ENCODE measurements around the gene KIAA1958.
"Not testable (repeated sequence)": the region's sequence is repeated elsewhere in the genome, so short reads cannot be mapped to it uniquely, and the experiment has no call there.

KIAA1958 gene

GRCh38 chr9:112556497-112557442 is 70.1 kb downstream of the KIAA1958 start:
- no peak for DNase-seq

- DNase-seq, result no peak
Observed at GRCh38 chr9:112558476-112558875, 71.8 kb downstream of the KIAA1958 start.

- no peak for DNase-seq
Observed at GRCh38 chr9:112558978-112559377, 72.4 kb downstream of the KIAA1958 start.

- no peak for DNase-seq
Observed at GRCh38 chr9:112559629-112560413, 73.2 kb downstream of the KIAA1958 start.

- no peak for DNase-seq
Observed at GRCh38 chr9:112562235-112562958, 75.8 kb downstream of the KIAA1958 start.

GRCh38 chr9:112569186-112569585 is 82.6 kb downstream of the KIAA1958 start:
- DNase-seq, result no peak

GRCh38 chr9:112570671-112571167 is 84.1 kb downstream of the KIAA1958 start:
- no peak for DNase-seq

GRCh38 chr9:112571624-112572355 is 85.2 kb downstream of the KIAA1958 start:
- no peak for DNase-seq

GRCh38 chr9:112572416-112572815 is 85.8 kb downstream of the KIAA1958 start:
- DNase-seq, result no peak

- no peak for DNase-seq
Observed at GRCh38 chr9:112574008-112574407, 87.4 kb downstream of the KIAA1958 start.

GRCh38 chr9:112575107-112575506 is 88.5 kb downstream of the KIAA1958 start:
- DNase-seq, result no peak

GRCh38 chr9:112581469-112582176 is 95.0 kb downstream of the KIAA1958 start:
- no peak for DNase-seq

GRCh38 chr9:112582371-112583262 is 96.0 kb downstream of the KIAA1958 start:
- DNase-seq, result no peak

- no peak for DNase-seq
Observed at GRCh38 chr9:112586599-112587155, 100.0 kb downstream of the KIAA1958 start.

GRCh38 chr9:112591875-112592274 is 105.2 kb downstream of the KIAA1958 start:
- DNase-seq, result not testable (repeated sequence)

- DNase-seq, result no peak
Observed at GRCh38 chr9:112599732-112600131, 113.1 kb downstream of the KIAA1958 start.

- no peak for DNase-seq
Observed at GRCh38 chr9:112601636-112602035, 115.0 kb downstream of the KIAA1958 start.

GRCh38 chr9:112604790-112605189 is 118.2 kb downstream of the KIAA1958 start:
- no peak for DNase-seq

GRCh38 chr9:112605518-112605917 is 118.9 kb downstream of the KIAA1958 start:
- no peak for DNase-seq
